GM18517 (cell line): Measurements from ENCODE around the gene AFG3L2.

Experiments
- ATAC-seq: cut with Tn5 transposase; IDR thresholded peaks from one replicate; pipeline ENCODE4 v1.9.1; 2021; ENCODE audit warnings: mild to moderate bottlenecking, moderate library complexity; ENCODE audit not compliant: unreplicated experiment

The AFG3L2 gene

DNA sequence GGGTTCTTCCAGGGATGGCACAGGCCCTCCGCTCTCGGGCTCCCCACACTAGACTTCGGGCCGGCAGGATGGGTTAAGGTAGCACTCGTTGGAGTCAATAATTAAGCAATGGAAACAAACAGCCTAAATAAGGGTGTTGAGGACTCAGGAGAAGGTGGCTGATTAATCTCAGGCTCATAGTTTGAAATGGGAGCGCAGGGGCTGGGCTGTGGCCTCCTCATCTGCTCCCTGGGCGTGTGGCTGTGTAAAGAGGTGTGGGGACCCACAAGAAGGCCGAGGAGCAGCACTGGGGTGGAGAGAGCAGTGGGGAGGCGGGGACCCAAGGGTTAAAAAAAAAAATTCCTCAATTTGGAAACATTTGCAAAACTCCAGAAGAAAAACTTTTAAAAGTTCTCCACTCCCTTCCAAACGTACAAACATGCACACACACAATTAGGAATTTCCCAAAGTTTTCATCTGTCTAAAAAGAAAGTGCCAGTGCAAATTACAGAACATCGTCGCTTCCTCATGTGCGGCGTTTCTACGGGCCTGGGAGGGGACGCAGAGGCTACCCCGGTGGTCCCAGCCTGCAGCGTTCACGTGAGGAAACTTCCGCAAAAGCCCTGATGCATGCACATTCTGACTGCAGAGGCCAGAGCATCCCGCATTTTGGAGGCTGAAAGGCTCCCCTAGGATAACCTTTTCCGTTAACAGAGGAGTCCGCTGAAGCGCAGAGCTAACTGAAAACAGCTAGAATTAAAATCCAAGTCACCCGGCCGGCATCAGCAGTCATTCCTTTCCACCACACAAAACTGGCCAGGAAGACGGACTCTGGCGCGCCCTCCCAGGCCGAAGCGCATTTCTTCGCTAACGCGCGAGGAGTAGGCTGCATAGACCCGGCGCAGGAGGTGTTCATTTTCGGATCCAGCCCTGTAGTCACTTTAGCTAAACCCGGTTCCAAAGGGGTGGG lies 70.0 kb downstream of the AFG3L2 start:
- ATAC-seq: peak; percentile 12

DNA sequence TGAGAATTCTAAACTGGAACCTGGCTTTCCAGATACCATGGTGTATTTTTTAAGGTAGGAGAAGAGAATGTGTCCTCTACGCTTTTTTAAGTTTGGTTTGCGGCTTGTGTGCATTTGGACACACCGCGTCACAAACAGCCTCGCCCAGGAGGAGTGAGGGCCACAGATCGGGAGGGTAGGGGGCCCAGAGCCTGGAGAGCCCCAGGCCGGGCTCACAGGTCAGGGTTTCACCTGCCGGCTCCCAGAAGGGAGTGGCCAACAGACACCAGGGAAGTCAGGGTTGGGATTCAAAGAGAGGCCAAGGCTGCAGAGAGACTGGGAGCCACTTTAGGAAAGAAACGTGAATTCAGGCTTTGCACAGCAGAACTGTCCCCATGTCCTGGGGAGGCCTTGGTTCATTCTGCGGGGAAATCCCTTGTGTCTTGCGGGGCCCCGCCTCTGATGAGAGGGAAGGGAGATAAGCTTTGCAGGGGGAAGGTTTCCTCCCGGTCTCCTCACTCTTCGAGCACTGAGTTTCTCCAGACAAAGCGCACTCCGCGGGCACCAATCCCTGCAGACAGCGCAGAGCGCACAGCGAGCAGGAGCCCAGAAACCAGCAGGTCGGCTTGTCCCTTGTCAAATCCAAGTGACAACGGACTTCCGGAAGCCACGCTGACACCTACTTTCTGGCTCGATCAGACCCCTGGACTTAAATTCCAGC lies 70.9 kb downstream of the AFG3L2 start:
- ATAC-seq: no peak

DNA sequence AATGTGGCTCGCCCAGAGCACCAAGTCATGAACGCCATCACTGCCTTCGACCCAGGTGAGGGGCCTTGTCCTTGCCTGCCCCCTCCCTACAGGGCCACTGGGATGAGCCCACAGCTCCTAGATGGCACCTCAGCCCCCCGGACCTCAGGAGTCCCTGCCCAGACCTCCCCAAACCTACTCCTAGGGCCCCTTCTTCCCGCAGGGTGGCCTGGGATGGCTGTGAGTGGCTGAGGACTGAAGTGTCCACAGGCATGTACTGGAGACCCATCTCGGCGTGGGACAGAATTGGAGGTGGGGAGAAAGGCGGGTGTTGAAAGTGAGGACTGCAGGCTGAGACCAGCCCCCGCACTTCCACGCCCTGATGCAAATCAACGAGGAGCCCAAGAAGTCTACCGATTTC lies 71.8 kb downstream of the AFG3L2 start:
- no peak for ATAC-seq

DNA sequence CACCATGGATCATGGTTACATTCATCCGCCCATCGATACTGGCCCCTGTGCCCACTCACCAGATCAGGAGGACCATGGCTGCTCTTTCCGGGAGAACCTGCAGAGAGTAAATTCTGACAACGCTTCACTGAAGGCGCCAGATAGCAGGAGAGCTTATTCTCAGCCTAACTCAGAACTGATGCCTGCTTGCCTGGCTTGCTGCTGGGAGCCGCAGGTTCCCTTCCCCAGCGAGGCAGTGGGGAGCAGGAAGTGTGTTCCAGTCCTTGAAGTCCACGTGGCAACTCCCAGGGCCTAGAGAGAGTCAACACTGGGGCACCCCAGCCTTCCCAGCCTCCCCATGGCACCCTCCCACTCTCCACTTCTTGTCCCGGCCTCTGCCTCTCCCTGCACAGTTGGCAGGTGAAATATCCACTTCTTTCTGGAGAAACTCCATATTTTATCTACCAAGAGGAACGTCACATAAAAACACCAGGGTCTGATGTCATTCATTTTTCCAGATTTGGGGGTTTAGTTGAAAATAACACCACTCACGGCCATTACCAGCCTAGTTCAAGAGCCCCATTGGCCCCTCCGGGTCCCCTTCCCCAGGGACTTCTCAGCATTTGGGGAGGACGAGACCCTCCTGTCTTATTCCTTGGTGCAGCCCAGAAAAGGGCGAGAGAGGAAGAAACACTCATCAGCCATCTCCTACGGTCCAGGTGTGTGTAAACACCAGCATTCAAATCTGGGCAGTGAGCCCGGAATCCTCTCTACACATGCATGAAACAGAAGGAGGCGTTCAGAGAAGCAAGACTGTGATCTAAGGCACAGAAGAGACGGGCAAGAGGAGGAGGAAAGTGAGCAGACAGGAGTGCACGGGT lies 72.4 kb downstream of the AFG3L2 start:
- ATAC-seq: no peak

DNA sequence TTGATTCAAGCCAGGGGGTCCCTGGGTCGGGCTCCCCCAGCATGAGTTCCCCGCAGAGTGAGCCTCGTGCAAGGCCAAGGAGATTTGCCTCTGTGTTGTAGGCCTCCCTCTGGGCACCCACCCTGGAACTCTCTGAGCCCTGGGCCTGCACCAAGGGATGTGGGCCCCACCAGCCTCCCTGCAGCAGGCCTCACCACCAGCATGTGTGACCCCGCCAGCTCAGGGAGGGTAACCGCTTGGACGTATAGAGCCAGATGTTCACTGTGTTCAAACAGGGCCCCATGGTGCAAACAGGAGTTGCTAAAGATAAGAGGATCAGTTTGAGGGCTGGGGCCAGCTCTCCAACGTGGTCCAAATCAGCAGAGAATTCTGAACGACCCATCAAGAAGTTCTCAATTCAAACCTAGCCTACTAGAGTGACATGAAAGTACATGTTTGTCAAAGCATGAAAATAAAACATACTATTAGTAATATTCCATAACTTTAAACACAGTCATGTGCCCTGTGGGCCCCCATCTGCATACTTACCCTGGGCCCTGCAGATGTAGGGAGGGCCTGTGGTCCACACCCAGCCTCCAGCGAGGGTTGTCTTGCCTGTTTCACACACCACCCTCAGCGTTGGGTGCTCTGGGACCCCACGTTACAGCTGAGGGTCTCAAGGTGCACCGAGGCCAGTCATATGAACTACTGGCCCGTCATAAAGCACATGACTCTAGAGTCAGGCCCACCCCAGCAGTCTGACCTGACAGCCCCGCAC lies 74.5 kb downstream of the AFG3L2 start:
- no peak for ATAC-seq

DNA sequence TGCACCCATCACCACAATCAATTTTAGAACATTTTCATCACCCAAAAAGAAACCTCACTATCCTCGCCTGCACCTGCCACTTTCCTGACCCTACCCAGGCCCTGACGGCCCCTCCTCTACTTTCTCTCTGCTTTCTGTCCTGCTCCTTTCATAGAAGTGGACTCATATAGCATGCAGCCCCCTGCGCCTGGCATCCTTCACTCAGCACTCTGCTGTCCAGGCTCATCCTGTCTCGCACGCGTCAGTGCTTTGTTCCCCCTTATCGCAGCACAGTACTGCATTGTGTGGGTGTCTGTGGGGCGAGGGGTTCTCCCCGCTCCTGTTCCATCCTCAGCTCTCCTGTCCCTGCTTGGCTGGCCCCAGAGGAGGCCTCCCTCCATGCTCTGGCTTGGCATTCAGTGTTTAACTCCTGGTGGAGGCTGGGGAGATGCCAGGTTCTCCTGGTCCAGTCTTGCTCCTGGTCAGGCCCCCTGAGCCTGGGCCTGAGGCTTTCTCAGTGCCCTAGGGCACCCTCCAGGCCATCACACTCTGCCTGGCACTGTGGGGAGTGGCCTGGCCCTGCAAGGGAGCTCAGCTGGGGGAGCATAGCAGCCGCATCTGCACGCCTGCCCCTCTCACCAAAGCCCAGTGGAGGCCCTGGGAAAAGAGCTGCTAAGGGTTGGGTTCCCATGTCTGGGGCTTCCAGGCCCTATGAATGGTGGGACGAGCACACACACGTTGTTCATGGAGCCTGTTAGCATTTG lies 75.6 kb downstream of the AFG3L2 start:
- no peak for ATAC-seq

DNA sequence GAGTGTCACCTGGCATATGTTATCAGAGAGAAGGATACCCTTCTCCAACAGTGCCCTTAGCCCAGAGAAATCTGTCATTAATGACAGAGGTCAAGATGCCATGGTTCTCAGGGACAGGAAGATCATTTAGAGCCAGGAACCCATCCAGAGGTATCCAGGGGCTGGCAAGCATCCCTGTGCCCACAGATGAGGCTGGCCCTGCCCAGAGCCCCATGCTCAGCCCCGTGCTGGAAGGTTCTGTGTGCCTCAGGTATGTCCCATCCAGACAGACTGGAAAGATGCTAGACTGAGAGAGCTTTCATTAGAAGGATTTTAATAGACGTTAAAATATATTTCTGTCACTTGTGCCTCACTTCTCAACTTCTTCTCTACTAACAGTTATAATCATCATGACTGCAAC lies 77.2 kb downstream of the AFG3L2 start:
- no peak for ATAC-seq

DNA sequence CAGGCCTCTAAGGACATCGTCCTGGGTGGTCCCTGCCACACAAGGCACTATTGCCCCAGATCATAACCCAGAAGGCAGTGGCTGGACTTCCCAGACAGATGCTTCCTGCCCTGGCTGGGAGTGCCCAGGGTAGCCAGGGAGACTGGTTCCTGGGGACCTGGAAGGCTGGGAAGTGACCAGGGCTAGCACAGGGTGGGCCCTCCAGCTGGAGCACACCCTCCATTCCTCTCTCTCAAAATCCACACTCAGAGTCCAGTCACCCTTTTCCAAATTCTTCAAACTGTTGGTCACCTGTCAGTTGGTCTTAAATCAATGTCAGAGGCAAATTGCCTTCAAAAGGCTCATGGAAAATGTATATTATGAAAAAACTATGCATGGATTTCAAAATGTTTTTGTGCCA lies 80.6 kb downstream of the AFG3L2 start:
- no peak for ATAC-seq

DNA sequence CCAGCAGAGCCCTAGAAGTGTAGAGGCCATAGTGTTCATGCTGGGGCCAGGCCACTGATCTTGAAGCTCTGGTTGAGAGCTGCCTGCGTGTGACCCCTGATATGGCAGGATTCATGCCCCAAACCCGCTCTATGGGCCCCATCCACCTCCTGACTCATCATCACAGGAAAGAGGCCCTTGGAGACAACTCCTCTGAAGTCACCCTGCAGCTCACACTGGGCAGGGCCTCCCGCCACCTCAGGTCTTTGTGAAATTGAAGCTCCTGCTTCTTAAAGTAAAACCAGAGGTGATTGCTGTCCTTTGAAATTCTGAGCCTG lies 81.0 kb downstream of the AFG3L2 start:
- no peak for ATAC-seq

DNA sequence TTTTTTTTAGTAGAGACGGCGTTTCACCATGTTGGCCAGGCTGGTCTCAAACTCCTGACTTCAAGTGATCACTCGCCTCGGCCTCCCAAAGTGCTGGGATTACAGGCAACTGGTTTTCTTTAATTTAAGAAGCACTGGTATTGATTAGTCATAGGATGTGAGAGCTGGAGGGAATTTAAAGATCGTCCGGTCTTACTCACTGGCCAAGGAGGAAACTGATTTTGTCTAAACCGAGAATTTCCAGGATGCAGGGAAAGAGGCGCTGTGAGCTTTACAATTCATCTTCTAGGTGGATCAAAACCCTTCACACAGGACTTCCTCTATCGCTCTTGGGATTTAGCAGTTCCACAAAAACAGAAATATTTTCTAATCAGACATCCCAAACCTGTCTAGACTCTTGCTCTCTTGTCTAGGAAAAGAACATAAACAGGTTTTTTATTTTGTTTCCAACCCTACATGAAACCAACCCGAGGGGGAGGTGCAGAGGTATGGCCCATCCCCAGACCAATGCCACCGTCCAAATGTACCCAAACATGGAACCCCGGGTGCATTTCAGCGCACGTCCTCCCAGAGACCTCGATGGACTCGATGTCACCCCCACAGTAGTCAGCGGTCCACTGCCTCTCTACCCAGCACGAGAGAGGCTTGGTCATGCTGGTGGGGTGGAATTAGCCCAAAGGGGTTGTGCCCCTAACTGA lies 81.5 kb downstream of the AFG3L2 start:
- no peak for ATAC-seq

DNA sequence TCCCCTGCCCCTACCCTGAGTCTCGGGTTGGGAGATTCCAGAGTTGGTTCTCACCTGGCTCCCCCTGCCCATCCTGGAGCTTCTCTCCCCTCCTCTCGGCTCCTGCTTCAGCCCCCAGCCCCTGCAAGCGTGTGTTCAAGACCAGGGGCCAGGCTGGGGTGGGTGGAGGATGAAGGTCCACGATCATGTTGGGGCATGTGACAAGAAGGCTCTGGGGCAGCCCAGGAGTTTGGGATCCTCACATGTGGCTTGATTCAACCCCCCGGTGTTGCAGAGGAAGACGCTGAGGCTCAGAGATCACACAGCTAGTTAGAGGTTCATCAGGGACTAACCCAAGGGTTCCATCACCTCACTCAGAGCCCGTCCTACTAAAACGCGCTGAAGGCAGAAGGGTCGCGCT lies 83.2 kb downstream of the AFG3L2 start:
- no peak for ATAC-seq

DNA sequence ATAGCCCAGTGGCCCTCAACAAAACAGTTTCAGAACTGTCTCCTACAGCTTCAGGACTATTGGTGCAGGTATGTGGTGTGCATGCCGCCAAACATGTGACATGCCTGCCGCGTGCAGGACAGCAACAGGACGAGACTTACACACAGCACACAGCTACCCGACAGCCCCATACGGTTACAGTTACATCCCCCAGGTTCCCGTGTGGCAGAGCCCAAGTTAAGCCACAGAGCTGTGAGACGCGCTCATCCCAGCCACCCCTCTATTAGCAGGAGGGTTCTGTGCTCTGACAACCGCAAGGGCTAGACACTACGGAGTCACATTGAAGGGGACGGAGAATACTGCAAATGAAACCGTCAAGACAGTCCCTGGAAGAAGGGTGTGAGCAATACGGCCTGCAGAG lies 85.3 kb downstream of the AFG3L2 start:
- no peak for ATAC-seq

DNA sequence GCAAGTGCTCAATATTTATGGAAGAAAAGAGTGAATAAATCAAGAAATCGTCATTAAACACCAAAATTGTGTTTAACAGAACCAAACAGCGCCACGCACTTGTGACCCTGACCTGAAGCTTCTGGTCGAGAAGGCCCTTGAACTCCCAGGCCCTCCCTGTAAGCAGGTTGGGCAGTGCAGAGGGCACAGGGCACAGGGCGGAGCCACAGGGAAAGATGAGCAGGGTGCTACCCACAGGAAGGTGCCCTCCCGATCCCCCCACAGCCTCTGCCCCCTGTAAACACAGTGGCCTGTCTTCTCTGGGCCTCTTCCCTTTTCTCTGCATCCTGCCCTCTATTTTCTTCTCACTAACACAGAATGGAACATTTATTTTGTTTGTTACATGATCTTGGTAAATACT lies 85.9 kb downstream of the AFG3L2 start:
- ATAC-seq: no peak

DNA sequence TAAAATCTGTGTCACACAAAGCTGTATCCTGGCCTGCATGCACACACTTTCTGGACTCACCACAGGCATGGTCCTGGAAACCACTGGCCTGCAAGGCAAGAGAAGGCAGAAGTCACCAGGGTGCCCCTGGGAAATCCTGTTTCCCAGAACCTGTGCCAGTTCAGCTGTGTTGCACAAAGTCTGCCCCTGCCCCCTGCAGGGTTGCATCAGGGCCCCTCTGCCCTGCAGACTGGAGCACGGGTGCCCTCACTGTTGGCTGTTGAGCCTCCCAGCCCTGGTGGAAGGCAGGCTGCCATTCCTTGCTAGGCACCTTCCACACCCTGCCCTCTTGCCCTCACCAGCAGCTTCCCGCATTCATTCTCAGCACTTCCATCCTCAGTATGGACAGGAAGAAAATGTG lies 86.9 kb downstream of the AFG3L2 start:
- ATAC-seq: no peak

DNA sequence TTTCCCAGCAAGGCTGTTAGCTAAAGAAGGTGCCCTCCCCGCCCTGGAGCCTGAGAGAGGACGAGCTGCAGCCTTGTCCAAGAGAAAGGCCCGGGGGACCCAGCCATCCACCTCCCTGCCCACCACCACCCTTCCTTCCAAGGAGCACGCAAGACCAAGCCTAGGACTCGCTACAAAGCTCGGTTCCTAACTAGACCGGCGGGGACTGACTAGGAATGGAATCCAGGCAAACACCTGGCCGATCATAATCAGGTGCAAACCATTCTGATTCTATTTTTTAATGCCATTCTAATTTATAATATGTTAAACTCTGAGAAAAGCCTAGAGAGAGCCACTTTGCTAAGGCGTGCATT lies 88.6 kb downstream of the AFG3L2 start:
- ATAC-seq: no peak

DNA sequence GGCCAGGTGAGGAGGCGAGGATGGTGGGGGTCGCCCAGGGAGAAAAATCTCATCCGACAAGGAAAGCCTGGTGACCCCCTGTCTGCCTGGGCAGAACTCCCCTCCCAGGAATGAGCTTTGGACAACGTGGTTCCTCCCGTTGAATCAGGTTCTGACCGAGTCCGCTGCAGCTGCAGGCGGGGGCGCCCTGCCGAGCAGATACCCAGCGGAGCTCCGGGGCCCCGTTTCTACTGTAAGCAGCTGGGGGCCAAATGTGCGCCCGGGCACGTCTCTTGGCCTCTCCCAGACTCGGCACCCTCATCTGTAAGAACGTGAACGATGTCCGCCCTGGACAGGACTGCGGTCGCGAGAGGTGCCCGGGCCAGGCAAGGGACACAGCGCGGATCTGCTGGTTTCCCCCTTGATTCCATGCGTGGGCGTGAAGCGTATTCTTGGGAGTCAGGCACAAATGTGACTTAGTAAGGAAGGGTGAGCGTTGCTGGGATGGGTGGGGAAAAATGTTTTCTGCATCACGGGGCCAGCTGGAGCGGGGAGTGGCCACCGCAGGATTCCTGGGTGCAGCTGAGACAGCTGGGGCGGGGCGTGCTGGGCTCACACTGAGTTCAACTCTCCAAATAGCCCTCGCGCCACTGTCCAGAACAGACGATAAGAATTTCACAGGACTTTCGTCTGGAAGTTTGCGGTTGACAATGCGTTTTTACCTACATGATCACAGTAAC lies 89.2 kb downstream of the AFG3L2 start:
- no peak for ATAC-seq

DNA sequence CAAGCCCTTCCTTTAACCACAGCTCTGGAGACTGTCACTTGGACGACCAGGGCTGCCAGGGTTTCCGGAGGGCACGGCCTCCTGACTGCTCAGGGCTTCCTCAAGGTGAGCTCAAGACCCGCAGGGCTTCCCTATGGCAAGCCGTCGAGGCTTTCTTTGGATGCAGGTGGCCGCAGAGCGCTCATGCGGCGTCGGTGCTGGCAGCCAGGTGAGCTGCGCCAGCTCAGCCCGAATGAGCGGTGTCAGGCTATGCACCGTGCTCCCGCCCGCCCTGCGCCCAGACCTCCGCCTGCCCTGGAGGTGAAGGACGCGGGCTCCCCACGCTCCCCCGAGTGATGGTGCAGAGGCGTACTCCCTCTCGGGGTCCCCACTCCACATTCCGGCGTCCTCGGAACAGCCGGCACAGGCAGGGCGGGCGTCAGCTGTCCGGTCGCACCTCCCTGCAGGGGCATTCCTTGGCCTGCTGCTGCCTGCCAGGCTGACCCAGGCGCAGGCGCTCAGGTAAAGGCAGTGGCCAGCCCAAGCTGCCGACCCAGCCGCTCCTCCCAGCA lies 89.8 kb downstream of the AFG3L2 start:
- ATAC-seq: no peak

DNA sequence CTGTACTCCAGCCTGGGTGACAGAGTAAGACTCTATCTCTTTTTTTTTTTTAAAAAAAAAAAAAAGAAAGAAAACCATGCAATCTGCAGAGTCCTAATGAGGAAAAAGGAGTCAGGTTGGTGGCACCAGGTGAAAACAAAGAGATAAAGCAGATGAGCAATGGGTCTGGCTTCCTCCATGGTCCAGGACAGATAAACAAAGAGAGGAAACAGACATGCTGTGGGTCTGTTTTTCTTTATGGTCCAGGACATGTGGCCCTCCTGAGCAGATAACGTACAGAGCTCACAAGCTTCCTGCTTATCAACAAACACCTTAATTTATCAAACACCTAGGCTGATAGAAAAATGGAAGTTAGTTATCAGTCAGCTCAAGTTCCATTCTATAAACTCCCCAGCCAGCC lies 93.4 kb downstream of the AFG3L2 start:
- no peak for ATAC-seq

DNA sequence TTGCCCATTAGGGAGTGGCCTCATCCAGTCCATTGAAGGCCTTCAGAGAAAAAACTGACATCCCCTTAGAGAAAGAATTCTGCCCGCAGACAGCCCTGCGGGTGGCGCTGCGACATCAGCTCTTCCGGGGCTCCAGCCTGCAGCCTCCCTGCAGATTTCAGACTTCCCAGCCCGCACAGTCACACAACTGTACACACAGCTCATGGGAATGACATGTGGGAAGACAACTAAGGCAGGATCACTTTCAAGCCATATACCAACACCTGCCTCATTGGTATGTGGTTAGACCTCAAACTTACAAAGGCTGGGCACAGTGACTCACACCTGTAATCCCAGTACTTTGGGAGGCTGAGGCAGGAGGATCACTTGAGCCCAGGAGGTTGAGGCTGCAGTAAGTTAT lies 93.8 kb downstream of the AFG3L2 start:
- ATAC-seq: no peak
